IMR-90 (cell line): ENCODE measurements around the gene COPS4. TPM values are rescaled to one million over a fixed set of nuclear protein-coding genes. Genes with fewer than 3 reads are reported as not detected.

Experiments
- ATAC-seq: fragments of 200-7000 bp; cut with Tn5 transposase; 2 replicates; pipeline ENCODE4 v1.9.1; 2020; ENCODE audit warnings: low read depth, mild to moderate bottlenecking, moderate library complexity
- BruUV-seq: library from RNA; stranded (reverse); fragments of 400-500 nt; replicated peaks from 2 replicates; lab custom pipeline; 2021; lab: Mats Ljungman, UMichigan
- CTCF ChIA-PET: fragments of 300-600 bp; formaldehyde crosslinking; extraction: SDS; loops from one replicate; lab custom pipeline; 2021; ENCODE audit warnings: antibody characterized with exemption; lab: Yijun Ruan, JAX
- POLR2A ChIA-PET: fragments of 300-600 bp; sonication (Branson Sonifier 250); formaldehyde crosslinking; loops from one replicate; lab custom pipeline; 2022; ENCODE audit warnings: antibody characterized with exemption; ENCODE audit not compliant: unreplicated experiment; lab: Charles Lee
- DNase-seq: peaks from one replicate; pipeline ENCODE4 v3.0.0; 2013
- H2AFZ ChIP-seq: replicated peaks from 2 replicates; pipeline ENCODE3; 2013; ENCODE audit warnings: low read length, mild to moderate bottlenecking; ENCODE audit not compliant: poor library complexity
- H2AK5ac ChIP-seq: 2 replicates; pipeline ENCODE4 v1.6.1; 2013; ENCODE audit warnings: low read depth, low read length, inconsistent platforms
- H2AK9ac ChIP-seq: replicated peaks from 2 replicates; pipeline ENCODE3; 2013; ENCODE audit warnings: mild to moderate bottlenecking, low read depth, low read length, moderate library complexity; ENCODE audit not compliant: poor library complexity
- H2BK120ac ChIP-seq: 2 replicates; pipeline ENCODE4 v1.6.1; 2013; ENCODE audit warnings: low read depth, low read length, inconsistent platforms
- H2BK15ac ChIP-seq: 3 replicates; pipeline ENCODE4 v1.6.1; 2013; ENCODE audit warnings: low read depth, low read length, inconsistent platforms
- H2BK20ac ChIP-seq: 2 replicates; pipeline ENCODE4 v1.6.1; 2013; ENCODE audit warnings: low read depth, mild to moderate bottlenecking, inconsistent platforms, low read length, moderate library complexity
- H2BK5ac ChIP-seq: 2 replicates; pipeline ENCODE4 v1.6.1; 2013; ENCODE audit warnings: mild to moderate bottlenecking, low read depth, low read length, inconsistent platforms; ENCODE audit not compliant: poor library complexity, severe bottlenecking
- H3K14ac ChIP-seq: replicated peaks from 2 replicates; pipeline ENCODE4 v1.6.1; 2013; ENCODE audit warnings: low read depth, low read length, inconsistent platforms
- H3K18ac ChIP-seq: 2 replicates; pipeline ENCODE4 v1.6.1; 2013; ENCODE audit warnings: low read depth, low read length, control low read depth
- H3K23ac ChIP-seq: 2 replicates; pipeline ENCODE4 v1.6.1; 2013; ENCODE audit warnings: low read depth, low read length, inconsistent platforms
- H3K27ac ChIP-seq: 2 replicates; pipeline ENCODE4 v1.5.1; 2013; ENCODE audit warnings: mild to moderate bottlenecking, control low read depth, low read length; ENCODE audit not compliant: insufficient read depth
- H3K27me3 ChIP-seq: 2 replicates; pipeline ENCODE4 v1.6.1; 2013; ENCODE audit warnings: low read length; ENCODE audit not compliant: control insufficient read depth, insufficient read depth
- H3K36me3 ChIP-seq: 2 replicates; pipeline ENCODE4 v1.6.1; 2013; ENCODE audit warnings: low read length, mixed read lengths; ENCODE audit not compliant: control insufficient read depth, insufficient read depth
- H3K4ac ChIP-seq: 2 replicates; pipeline ENCODE4 v1.6.1; 2013; ENCODE audit warnings: low read depth, low read length, inconsistent platforms
- H3K4me1 ChIP-seq: 2 replicates; pipeline ENCODE4 v1.6.1; 2013; ENCODE audit warnings: low read length, mixed read lengths; ENCODE audit not compliant: control insufficient read depth, insufficient read depth
- H3K4me2 ChIP-seq: 2 replicates; pipeline ENCODE4 v1.6.1; 2013; ENCODE audit warnings: low read depth, mild to moderate bottlenecking, control low read depth, low read length, moderate library complexity
- H3K4me3 ChIP-seq: 2 replicates; pipeline ENCODE4 v1.5.1; 2013; ENCODE audit warnings: low read depth, mild to moderate bottlenecking, control low read depth, low read length, moderate library complexity; ENCODE audit not compliant: insufficient read depth
- H3K56ac ChIP-seq: 2 replicates; pipeline ENCODE4 v1.6.1; 2013; ENCODE audit warnings: low read length, inconsistent platforms; ENCODE audit not compliant: insufficient read depth; ENCODE audit errors: extremely low read depth
- H3K79me1 ChIP-seq, 2 experiments: 2 replicates each; pipeline ENCODE4 v1.6.1; 2013; ENCODE audit warnings: low read length in 2 of 2, inconsistent platforms in 1 of 2, low read depth in 1 of 2
- H3K9ac ChIP-seq: 2 replicates; pipeline ENCODE4 v1.6.1; 2013; ENCODE audit warnings: low read depth, low read length, control low read depth
- H3K9me1 ChIP-seq: 2 replicates; pipeline ENCODE4 v1.6.1; 2013; ENCODE audit warnings: low read length, inconsistent platforms; ENCODE audit not compliant: insufficient read depth
- H3K9me3 ChIP-seq: 2 replicates; pipeline ENCODE4 v1.6.1; 2013; ENCODE audit warnings: low read length; ENCODE audit not compliant: control insufficient read depth, insufficient read depth
- H4K20me1 ChIP-seq: 2 replicates; pipeline ENCODE4 v1.6.1; 2013; ENCODE audit warnings: low read length, inconsistent platforms; ENCODE audit not compliant: insufficient read depth
- H4K5ac ChIP-seq: 2 replicates; pipeline ENCODE4 v1.6.1; 2013; ENCODE audit warnings: mild to moderate bottlenecking, low read depth, low read length, control low read depth
- H4K8ac ChIP-seq, 2 experiments: 2 replicates each; pipeline ENCODE4 v1.6.1; 2013; ENCODE audit warnings: low read depth in 2 of 2, low read length in 2 of 2, control low read depth in 1 of 2, inconsistent platforms in 1 of 2
- H4K91ac ChIP-seq: 2 replicates; pipeline ENCODE4 v1.6.1; 2013; ENCODE audit warnings: low read depth, low read length, inconsistent platforms; ENCODE audit not compliant: insufficient read depth
- BHLHE40 ChIP-seq: fragments of 150-350 bp; IDR thresholded peaks from 2 replicates; pipeline ENCODE4 v1.6.1; 2016; ENCODE audit warnings: mild to moderate bottlenecking, low read depth, low read length
- CEBPB ChIP-seq: IDR thresholded peaks from 2 replicates; pipeline ENCODE4 v1.6.1; 2012; ENCODE audit warnings: low read depth, low read length, improper control_type of control experiment
- CHD1 ChIP-seq: IDR thresholded peaks from 2 replicates; pipeline ENCODE4 v1.6.1; 2012; ENCODE audit warnings: low read depth, low read length, improper control_type of control experiment
- FOS ChIP-seq: fragments of 150-350 bp; IDR thresholded peaks from 2 replicates; pipeline ENCODE4 v1.6.1; 2016; ENCODE audit warnings: low read depth, low read length
- MAFK ChIP-seq: IDR thresholded peaks from 2 replicates; pipeline ENCODE4 v1.6.1; 2012; ENCODE audit warnings: low read depth, low read length, improper control_type of control experiment
- MAZ ChIP-seq: IDR thresholded peaks from 2 replicates; pipeline ENCODE4 v1.6.1; 2012; ENCODE audit warnings: low read depth, mild to moderate bottlenecking, low read length, improper control_type of control experiment, moderate library complexity, borderline replicate concordance
- MXI1 ChIP-seq: IDR thresholded peaks from 2 replicates; pipeline ENCODE4 v1.6.1; 2012; ENCODE audit warnings: low read depth, mild to moderate bottlenecking, low read length, moderate library complexity, borderline replicate concordance
- NFE2L2 ChIP-seq: fragments of 150-350 bp; IDR thresholded peaks from 2 replicates; pipeline ENCODE4 v1.6.1; 2016; ENCODE audit warnings: low read depth, mild to moderate bottlenecking, low read length
- POLR2A ChIP-seq: IDR thresholded peaks from 2 replicates; pipeline ENCODE4 v1.6.1; 2012; ENCODE audit warnings: mild to moderate bottlenecking, low read depth, low read length
- RAD21 ChIP-seq: IDR thresholded peaks from 2 replicates; pipeline ENCODE4 v1.6.1; 2012; ENCODE audit warnings: low read length, improper control_type of control experiment
- RCOR1 ChIP-seq: IDR thresholded peaks from 2 replicates; pipeline ENCODE4 v1.6.1; 2012; ENCODE audit warnings: mild to moderate bottlenecking, low read length, improper control_type of control experiment; ENCODE audit not compliant: insufficient replicate concordance
- RFX5 ChIP-seq: IDR thresholded peaks from 2 replicates; pipeline ENCODE4 v1.8.0; 2012; ENCODE audit warnings: low read depth, mild to moderate bottlenecking, low read length, moderate library complexity
- SMC3 ChIP-seq: fragments of 150-350 bp; IDR thresholded peaks from 2 replicates; pipeline ENCODE4 v1.6.1; 2016; ENCODE audit warnings: low read depth, mild to moderate bottlenecking, antibody characterized with exemption, low read length, moderate library complexity
- WGBS, 2 experiments: methylation state at CpG; one replicate each; pipeline versions ENCODE4 v1.1.5 to v1.1.7; 2013; ENCODE audit warnings: missing lambda C conversion rate in 2 of 2; ENCODE audit not compliant: insufficient read length in 1 of 2; ENCODE audit errors: extremely low coverage in 2 of 2; 5-methylcytosine and 5-hydroxymethylcytosine counted together
- dilution Hi-C: fragments of 300-500 bp; cut with HindIII; formaldehyde crosslinking; loops from one replicate; pipeline ENCODE4 v1.14.3; 2018; ENCODE audit warnings: low sequenced_read_pairs; ENCODE audit not compliant: unreplicated experiment
- in situ Hi-C: fragments of 300-500 bp; cut with MboI; formaldehyde crosslinking; loops from 3 replicates; pipeline ENCODE4 v1.14.3; 2019; ENCODE audit warnings: low sequenced_read_pairs, inconsistent platforms, mixed read lengths
- intact Hi-C: fragments of 100-400 bp; cut with micrococcal nuclease; formaldehyde crosslinking; loops from 2 replicates; pipeline ENCODE4 v1.10.0; 2022
- polyA plus RNA-seq, 3 experiments: library from polyadenylated mRNA; depleted of rRNA; stranded (reverse); fragments of >200 nt; gene quantifications; 2 replicates each; pipeline ENCODE4 v1.2.3, GENCODE V29; 2012; ENCODE audit warnings: low replicate concordance in 1 of 3
- total RNA-seq: library from RNA; depleted of rRNA; stranded (reverse); fragments of >200 nt; gene quantifications from 2 replicates; pipeline ENCODE4 v1.2.3, GENCODE V29; 2012
- TF ChIP-seq, protein P1 (sequence below): fragments of 150-350 bp; IDR thresholded peaks from 2 replicates; pipeline ENCODE4 v1.6.1; 2017; ENCODE audit warnings: mild to moderate bottlenecking, antibody characterized with exemption, low read length, low read depth
- TF ChIP-seq, protein P2 (sequence below): conservative IDR thresholded peaks from 2 replicates; pipeline ENCODE4 v1.5.1; 2012; ENCODE audit warnings: mild to moderate bottlenecking, low read depth, low read length, improper control_type of control experiment
- TF ChIP-seq, protein P3 (sequence below): fragments of 150-350 bp; IDR thresholded peaks from 2 replicates; pipeline ENCODE4 v1.6.1; 2016; ENCODE audit warnings: low read depth, mild to moderate bottlenecking, low read length, moderate library complexity, borderline replicate concordance

COPS4 gene
- total and polyA plus RNA-seq, 2 of the 4 experiments (the other 2 are of a cell fraction): 40.1 to 115 TPM

DNA sequence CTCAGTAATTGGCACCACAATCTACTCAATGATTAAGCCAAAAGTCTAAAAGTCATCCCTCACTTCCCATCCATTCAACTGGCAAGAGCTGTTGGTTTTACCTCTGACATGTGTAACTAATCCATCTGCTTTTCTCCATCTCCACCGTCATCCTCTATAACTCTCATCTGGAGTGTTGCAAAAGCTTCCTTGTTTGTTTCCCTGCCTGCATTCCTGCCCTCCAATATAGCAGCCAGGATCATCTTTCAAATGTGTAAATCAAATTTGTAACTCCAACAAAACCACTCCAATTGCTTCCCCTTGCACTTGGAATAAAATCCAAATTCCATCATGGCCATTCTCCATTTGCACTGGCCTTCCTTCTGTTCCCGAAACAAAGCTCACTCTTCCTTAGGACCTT is 83.9 kb downstream of the COPS4 start:
- no TSS peak for BruUV-seq
- Histone ChIP-seq H3K4ac (no peak overlapping the region), H2BK15ac (no peak overlapping the region), H3K27me3 (no peaks in the 10 kb centered on the region; the same call in 1 of the 2 replicates), H2BK20ac (no peak overlapping the region), H4K8ac (no peak overlapping the region), H3K4me1 (peaks cover 1% of the 10 kb centered on the region; the same call in 1 of the 2 replicates), H3K4me2 (no peak overlapping the region), H3K9me1 (no peaks in the 10 kb centered on the region), H4K91ac (no peak overlapping the region), H3K9ac (no peak overlapping the region), H2AK9ac (no peak overlapping the region), H3K36me3 (no peaks in the 10 kb centered on the region), H3K18ac (no peak overlapping the region), H4K5ac (no peak overlapping the region), H4K20me1 (no peaks in the 10 kb centered on the region), H2AK5ac (no peak overlapping the region), H3K9me3 (peaks cover 4% of the 10 kb centered on the region; the same call in 1 of the 2 replicates), H2BK120ac (no peak overlapping the region), H3K56ac (no peak overlapping the region), H3K27ac (no peak overlapping the region), H3K4me3 (no peak overlapping the region), H3K14ac (no peak overlapping the region), H3K23ac (no peak overlapping the region), H2BK5ac (no peak overlapping the region), H2AFZ (no peak overlapping the region), H3K79me1 (no peaks in the 10 kb centered on the region)
- ChIA-PET CTCF (no interaction called here), POLR2A (no interaction called here)
- intact Hi-C loops: no loop called here
- in situ Hi-C loops: no loop called here
- no peak for TF ChIP-seq NFE2L2
- TF ChIP-seq POLR2A: no peak
- TF ChIP-seq, protein P1, sequence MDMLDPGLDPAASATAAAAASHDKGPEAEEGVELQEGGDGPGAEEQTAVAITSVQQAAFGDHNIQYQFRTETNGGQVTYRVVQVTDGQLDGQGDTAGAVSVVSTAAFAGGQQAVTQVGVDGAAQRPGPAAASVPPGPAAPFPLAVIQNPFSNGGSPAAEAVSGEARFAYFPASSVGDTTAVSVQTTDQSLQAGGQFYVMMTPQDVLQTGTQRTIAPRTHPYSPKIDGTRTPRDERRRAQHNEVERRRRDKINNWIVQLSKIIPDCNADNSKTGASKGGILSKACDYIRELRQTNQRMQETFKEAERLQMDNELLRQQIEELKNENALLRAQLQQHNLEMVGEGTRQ: no peak
- no peak for TF ChIP-seq RAD21
- no peak for TF ChIP-seq BHLHE40
- no peak for TF ChIP-seq SMC3
- TF ChIP-seq RCOR1: no peak
- TF ChIP-seq MXI1: no peak
- no peak for TF ChIP-seq RFX5
- TF ChIP-seq MAZ: no peak
- no peak for TF ChIP-seq FOS
- TF ChIP-seq MAFK: no peak
- no peak for TF ChIP-seq CHD1
- TF ChIP-seq, protein P2, sequence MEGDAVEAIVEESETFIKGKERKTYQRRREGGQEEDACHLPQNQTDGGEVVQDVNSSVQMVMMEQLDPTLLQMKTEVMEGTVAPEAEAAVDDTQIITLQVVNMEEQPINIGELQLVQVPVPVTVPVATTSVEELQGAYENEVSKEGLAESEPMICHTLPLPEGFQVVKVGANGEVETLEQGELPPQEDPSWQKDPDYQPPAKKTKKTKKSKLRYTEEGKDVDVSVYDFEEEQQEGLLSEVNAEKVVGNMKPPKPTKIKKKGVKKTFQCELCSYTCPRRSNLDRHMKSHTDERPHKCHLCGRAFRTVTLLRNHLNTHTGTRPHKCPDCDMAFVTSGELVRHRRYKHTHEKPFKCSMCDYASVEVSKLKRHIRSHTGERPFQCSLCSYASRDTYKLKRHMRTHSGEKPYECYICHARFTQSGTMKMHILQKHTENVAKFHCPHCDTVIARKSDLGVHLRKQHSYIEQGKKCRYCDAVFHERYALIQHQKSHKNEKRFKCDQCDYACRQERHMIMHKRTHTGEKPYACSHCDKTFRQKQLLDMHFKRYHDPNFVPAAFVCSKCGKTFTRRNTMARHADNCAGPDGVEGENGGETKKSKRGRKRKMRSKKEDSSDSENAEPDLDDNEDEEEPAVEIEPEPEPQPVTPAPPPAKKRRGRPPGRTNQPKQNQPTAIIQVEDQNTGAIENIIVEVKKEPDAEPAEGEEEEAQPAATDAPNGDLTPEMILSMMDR: no peak
- no peak for TF ChIP-seq CEBPB
- TF ChIP-seq, protein P3, sequence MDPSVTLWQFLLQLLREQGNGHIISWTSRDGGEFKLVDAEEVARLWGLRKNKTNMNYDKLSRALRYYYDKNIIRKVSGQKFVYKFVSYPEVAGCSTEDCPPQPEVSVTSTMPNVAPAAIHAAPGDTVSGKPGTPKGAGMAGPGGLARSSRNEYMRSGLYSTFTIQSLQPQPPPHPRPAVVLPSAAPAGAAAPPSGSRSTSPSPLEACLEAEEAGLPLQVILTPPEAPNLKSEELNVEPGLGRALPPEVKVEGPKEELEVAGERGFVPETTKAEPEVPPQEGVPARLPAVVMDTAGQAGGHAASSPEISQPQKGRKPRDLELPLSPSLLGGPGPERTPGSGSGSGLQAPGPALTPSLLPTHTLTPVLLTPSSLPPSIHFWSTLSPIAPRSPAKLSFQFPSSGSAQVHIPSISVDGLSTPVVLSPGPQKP: no peak
- WGBS, 2 experiments: 100% methylated on average over 1 of the region's 2 CpGs; no CpG with 5 or more reads in 1 of the 2 experiments
- ATAC-seq (no peak), DNase-seq (no peak)
- dilution Hi-C loops: no loop called here
